ENCODE results near the gene IQCN.
A peak's percentile ranks its signal among the peaks of the same experiment; 100 is the strongest.

- TF ChIP-seq REST (IDR thresholded peaks at IDR 0.05) (peak; percentile 56), CTCF (IDR thresholded peaks at IDR 0.05; ENCODE audit: low read depth, low read length, missing input control) (no peak), EGR1 (IDR thresholded peaks at IDR 0.05; ENCODE audit: low read depth in 2 of 2) (no peak), RXRA (IDR thresholded peaks at IDR 0.05) (no peak), FOXA1 (IDR thresholded peaks at IDR 0.05) (no peak), ZBTB33 (IDR thresholded peaks at IDR 0.05) (no peak), MAX (IDR thresholded peaks at IDR 0.05) (no peak), TAF1 (conservative IDR thresholded peaks at IDR 0.05) (no peak), RAD21 (IDR thresholded peaks at IDR 0.05) (no peak), ATF3 (IDR thresholded peaks at IDR 0.05) (no peak), JUND (IDR thresholded peaks at IDR 0.05) (no peak), YY1 (IDR thresholded peaks at IDR 0.05) (no peak), NR2F2 (IDR thresholded peaks at IDR 0.05) (no peak), SP1 (IDR thresholded peaks at IDR 0.05) (no peak)
Observed at GRCh38 chr19:18280247-18281081, 6.2 kb upstream of the IQCN start.
